Stimulated activated naive CD8-positive, alpha-beta T cell treated with anti-CD3 and anti-CD28 coated beads, Interleukin-15, Interleukin-2, amounts not matched to agents 100 ng/mL and 50 ng/mL, for 24 hours (primary cell): Measurements from ENCODE around the gene ICE2.

Experiments used
- H3K27ac Mint-ChIP-seq: one replicate; pipeline ENCODE4 v1.8.0; 2021; ENCODE audit warnings: mild to moderate bottlenecking, mixed read lengths
- H3K27me3 Mint-ChIP-seq: one replicate; pipeline ENCODE4 v1.8.0; 2021; ENCODE audit warnings: mixed read lengths
- H3K36me3 Mint-ChIP-seq: one replicate; pipeline ENCODE4 v1.8.0; 2021; ENCODE audit warnings: low read depth, mixed read lengths
- H3K4me1 Mint-ChIP-seq: one replicate; pipeline ENCODE4 v1.8.0; 2021; ENCODE audit warnings: low read depth, mixed read lengths
- H3K4me3 Mint-ChIP-seq: one replicate; pipeline ENCODE4 v1.8.0; 2021; ENCODE audit warnings: mild to moderate bottlenecking, mixed read lengths
- H3K9me3 Mint-ChIP-seq: one replicate; pipeline ENCODE4 v1.8.0; 2021; ENCODE audit warnings: mixed read lengths

The ICE2 gene

DNA sequence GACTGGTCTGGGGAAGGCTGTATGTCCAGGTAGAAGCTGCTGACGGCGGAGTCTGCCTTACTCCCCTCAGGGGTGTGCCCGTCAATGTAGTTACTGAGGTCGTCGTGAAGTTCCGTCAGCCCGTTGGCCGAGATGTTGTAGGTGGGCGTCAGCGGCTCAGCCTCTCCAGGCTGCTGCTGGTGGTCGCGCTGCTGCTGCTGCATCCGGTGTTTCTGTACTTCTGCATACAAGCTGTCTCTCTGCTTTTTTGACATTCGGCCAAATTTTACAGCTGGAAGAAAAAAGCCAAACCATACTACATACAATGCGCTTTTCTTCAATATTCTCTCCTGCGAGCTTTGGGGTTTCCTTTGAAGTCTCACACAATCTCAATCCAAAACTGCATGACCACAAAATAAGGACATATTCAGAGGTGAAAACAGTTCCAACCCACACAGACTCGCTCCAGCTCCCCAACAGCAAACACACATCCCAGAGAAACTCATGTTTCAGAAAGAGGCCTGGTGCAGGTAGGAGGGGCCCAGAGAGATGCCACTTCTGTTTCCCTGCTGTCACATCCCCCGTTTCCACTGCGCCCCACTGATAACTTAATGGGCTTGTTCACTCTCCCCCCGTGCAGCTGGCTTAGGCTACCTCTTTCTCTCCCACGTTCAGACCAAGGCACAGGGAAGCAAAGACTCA is 32.5 kb upstream of the ICE2 start:
- Mint-ChIP-seq H3K36me3 (peaks cover 38% of the 10 kb centered on the region), H3K27me3 (no peaks in the 10 kb centered on the region), H3K4me1 (peaks cover 61% of the 10 kb centered on the region), H3K4me3 (peak overlapping the region; percentile 46), H3K9me3 (no peaks in the 10 kb centered on the region), H3K27ac (no peak overlapping the region)

DNA sequence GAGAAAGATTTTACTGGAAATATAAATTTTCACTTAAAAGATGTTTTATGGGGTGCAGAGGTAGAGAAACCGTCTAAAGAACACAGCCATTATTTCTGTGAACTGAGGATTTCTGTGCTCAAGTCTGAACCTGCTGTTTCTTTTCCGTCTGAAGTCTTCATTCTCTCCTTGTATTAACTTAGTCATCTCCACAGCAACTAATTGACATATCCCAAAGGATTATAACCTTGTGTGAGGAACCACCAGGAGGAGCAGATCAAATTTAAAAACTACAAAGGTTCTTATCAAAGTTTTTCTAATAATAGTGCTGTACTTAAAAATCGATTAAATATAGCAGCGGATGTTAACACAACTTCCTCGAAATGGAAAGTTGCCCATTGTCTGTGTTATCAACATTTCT is 31.1 kb upstream of the ICE2 start:
- no peaks in the 10 kb centered on the region for H3K27me3 Mint-ChIP-seq
- H3K4me3 Mint-ChIP-seq = no peak overlapping the region
- peak overlapping the region; percentile 18 for H3K27ac Mint-ChIP-seq
- H3K36me3 Mint-ChIP-seq = peaks cover 44% of the 10 kb centered on the region
- H3K4me1 Mint-ChIP-seq = peaks cover 61% of the 10 kb centered on the region
- H3K9me3 Mint-ChIP-seq = no peaks in the 10 kb centered on the region

GRCh38 chr15:60509470-60509869 is 30.5 kb upstream of the ICE2 start:
- Mint-ChIP-seq H3K27me3 (no peaks in the 10 kb centered on the region), H3K9me3 (no peaks in the 10 kb centered on the region), H3K36me3 (peaks cover 47% of the 10 kb centered on the region), H3K27ac (peak overlapping the region; percentile 63), H3K4me1 (peaks cover 61% of the 10 kb centered on the region), H3K4me3 (no peak overlapping the region)

- Mint-ChIP-seq H3K36me3 (peaks cover 43% of the 10 kb centered on the region), H3K27me3 (no peaks in the 10 kb centered on the region), H3K4me1 (peaks cover 61% of the 10 kb centered on the region)
Measured at GRCh38 chr15:60508442-60508841, 29.5 kb upstream of the ICE2 start.

GRCh38 chr15:60507596-60508424 is 28.9 kb upstream of the ICE2 start:
- Mint-ChIP-seq H3K27me3 (no peaks in the 10 kb centered on the region), H3K36me3 (peaks cover 38% of the 10 kb centered on the region), H3K4me3 (peak overlapping the region; percentile 42), H3K4me1 (peaks cover 58% of the 10 kb centered on the region), H3K9me3 (no peaks in the 10 kb centered on the region), H3K27ac (peak overlapping the region; percentile 87)

More at GRCh38 chr15:60508442-60508841, 29.5 kb upstream of the ICE2 start:
- H3K9me3 Mint-ChIP-seq = no peaks in the 10 kb centered on the region
- H3K4me3 Mint-ChIP-seq = no peak overlapping the region
- peak overlapping the region; percentile 87 for H3K27ac Mint-ChIP-seq

- no peaks in the 10 kb centered on the region for H3K9me3 Mint-ChIP-seq
- H3K4me1 Mint-ChIP-seq = peaks cover 4% of the 10 kb centered on the region
- no peaks in the 10 kb centered on the region for H3K27me3 Mint-ChIP-seq
- peaks cover 31% of the 10 kb centered on the region for H3K36me3 Mint-ChIP-seq
- no peak overlapping the region for H3K4me3 Mint-ChIP-seq
- no peak overlapping the region for H3K27ac Mint-ChIP-seq
Measured at GRCh38 chr15:60496853-60497252, 17.9 kb upstream of the ICE2 start.

GRCh38 chr15:60494108-60494507 is 15.2 kb upstream of the ICE2 start:
- H3K27ac Mint-ChIP-seq = no peak overlapping the region
- peaks cover 15% of the 10 kb centered on the region for H3K36me3 Mint-ChIP-seq
- H3K9me3 Mint-ChIP-seq = no peaks in the 10 kb centered on the region
- no peaks in the 10 kb centered on the region for H3K27me3 Mint-ChIP-seq
- no peak overlapping the region for H3K4me3 Mint-ChIP-seq
- H3K4me1 Mint-ChIP-seq = peaks cover 4% of the 10 kb centered on the region

DNA sequence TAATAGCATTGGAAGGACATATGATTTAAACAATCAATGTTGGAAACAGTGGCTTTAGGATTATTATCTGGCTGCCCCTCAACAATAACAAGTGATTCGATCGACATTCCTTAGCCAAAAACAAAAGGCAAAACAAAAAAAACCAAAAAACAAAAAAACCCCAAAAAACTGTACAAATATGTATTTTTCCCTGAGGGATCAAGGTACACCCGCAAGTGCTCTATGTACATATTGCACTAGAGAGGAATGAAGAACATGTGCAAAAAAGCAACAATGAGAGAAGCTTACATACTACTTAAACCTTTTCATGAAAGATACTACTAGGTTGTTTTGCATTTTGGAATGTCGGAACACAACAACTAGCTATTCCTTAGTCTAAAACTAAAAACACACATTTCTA is 14.2 kb upstream of the ICE2 start:
- Mint-ChIP-seq H3K9me3 (no peaks in the 10 kb centered on the region), H3K36me3 (peaks cover 19% of the 10 kb centered on the region), H3K4me1 (peaks cover 4% of the 10 kb centered on the region), H3K27ac (no peak overlapping the region), H3K27me3 (no peaks in the 10 kb centered on the region), H3K4me3 (no peak overlapping the region)

- peaks cover 32% of the 10 kb centered on the region for H3K4me1 Mint-ChIP-seq
- H3K4me3 Mint-ChIP-seq = no peak overlapping the region
- H3K9me3 Mint-ChIP-seq = no peaks in the 10 kb centered on the region
- H3K36me3 Mint-ChIP-seq = peaks cover 4% of the 10 kb centered on the region
- no peaks in the 10 kb centered on the region for H3K27me3 Mint-ChIP-seq
- H3K27ac Mint-ChIP-seq = no peak overlapping the region
Measured at GRCh38 chr15:60486742-60487141, 7.8 kb upstream of the ICE2 start.

- Mint-ChIP-seq H3K9me3 (no peaks in the 10 kb centered on the region), H3K36me3 (peaks cover 4% of the 10 kb centered on the region), H3K27ac (no peak overlapping the region), H3K4me3 (no peak overlapping the region), H3K4me1 (peaks cover 40% of the 10 kb centered on the region), H3K27me3 (no peaks in the 10 kb centered on the region)
Measured at GRCh38 chr15:60485365-60486055, 6.6 kb upstream of the ICE2 start.

DNA sequence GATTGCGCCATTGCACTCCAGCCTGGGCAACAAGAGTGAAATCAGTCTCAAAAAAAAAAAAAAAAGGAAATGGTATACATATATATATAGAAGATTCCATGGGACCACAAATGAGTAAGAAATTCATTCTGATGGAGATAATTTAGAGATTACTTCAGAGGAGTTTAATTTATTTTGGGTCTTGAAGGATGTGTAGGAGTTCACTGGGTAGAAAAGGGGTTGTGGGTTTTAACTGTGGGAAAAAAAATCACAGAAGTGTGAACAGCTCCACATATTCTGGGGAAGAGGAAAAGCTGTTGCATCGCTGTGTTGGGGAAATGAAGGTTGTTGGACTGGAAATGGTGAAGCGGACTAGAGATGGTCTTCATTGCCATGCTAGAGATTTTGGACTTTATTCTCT is 4.1 kb upstream of the ICE2 start:
- Mint-ChIP-seq H3K27ac (no peak overlapping the region), H3K27me3 (no peaks in the 10 kb centered on the region), H3K9me3 (no peaks in the 10 kb centered on the region), H3K4me3 (no peak overlapping the region), H3K36me3 (peaks cover 2% of the 10 kb centered on the region), H3K4me1 (peaks cover 60% of the 10 kb centered on the region)

DNA sequence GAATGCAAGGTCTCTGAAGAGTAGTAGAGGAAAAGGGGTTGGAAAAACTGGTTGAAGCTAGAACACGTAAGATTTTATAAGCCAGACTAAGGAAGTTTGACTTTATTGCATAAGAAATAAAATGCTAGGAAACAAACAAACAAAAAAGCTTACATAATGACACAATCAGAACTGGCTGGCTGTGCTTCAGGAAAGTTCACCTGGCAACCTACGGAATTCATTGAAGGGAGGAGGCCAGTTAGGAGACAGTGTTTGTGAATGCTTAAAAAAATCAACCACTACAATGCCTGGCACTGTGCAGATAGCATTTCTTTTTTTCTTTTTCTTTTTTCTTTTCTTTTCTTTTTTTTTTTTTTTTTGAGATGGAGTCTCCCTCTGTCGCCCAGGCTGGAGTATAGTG is 1.9 kb upstream of the ICE2 start:
- peaks cover 15% of the 10 kb centered on the region for H3K36me3 Mint-ChIP-seq
- H3K4me1 Mint-ChIP-seq = peaks cover 71% of the 10 kb centered on the region
- H3K27me3 Mint-ChIP-seq = no peaks in the 10 kb centered on the region
- no peaks in the 10 kb centered on the region for H3K9me3 Mint-ChIP-seq
- H3K27ac Mint-ChIP-seq = no peak overlapping the region
- no peak overlapping the region for H3K4me3 Mint-ChIP-seq

DNA sequence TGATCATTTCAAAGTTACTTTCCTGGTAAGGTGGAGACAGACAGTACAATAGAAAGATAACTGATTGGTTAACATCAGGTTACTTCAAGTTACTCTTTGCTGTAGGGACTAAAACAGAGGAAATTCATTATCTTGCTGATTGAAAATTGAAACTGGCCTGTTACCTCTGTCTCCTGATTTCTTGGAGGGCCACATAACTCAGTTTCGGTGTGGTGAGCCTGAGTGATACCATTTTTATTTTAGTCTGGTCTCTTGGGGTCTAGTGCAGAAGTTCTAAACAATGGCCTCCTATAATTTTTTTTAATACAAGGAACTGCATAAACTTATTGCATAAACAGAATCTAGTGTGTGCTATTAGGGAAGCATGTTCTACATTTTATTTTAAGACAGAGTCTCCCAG is 1.2 kb upstream of the ICE2 start:
- Mint-ChIP-seq H3K4me3 (peak overlapping the region; percentile 98), H3K27me3 (no peaks in the 10 kb centered on the region), H3K4me1 (peaks cover 66% of the 10 kb centered on the region), H3K27ac (peak overlapping the region; percentile 99), H3K9me3 (no peaks in the 10 kb centered on the region), H3K36me3 (peaks cover 15% of the 10 kb centered on the region)

GRCh38 chr15:60479361-60480110 is 594 bp upstream of the ICE2 start:
- H3K27me3 Mint-ChIP-seq = no peaks in the 10 kb centered on the region
- H3K4me3 Mint-ChIP-seq = peak overlapping the region; percentile 98
- H3K27ac Mint-ChIP-seq = peak overlapping the region; percentile 99
- peaks cover 67% of the 10 kb centered on the region for H3K4me1 Mint-ChIP-seq
- H3K36me3 Mint-ChIP-seq = peaks cover 22% of the 10 kb centered on the region
- H3K9me3 Mint-ChIP-seq = no peaks in the 10 kb centered on the region
